WTC11 (cell line): ENCODE data around the gene MRPS18B.

Source experiments
- ARID4B ChIP-seq: sonication (generic); formaldehyde crosslinking; IDR thresholded peaks from 2 replicates; pipeline ENCODE4 v1.8.0; 2023; ENCODE audit warnings: missing genetic modification reagents, mild to moderate bottlenecking, borderline replicate concordance
- CREB1 ChIP-seq: sonication (generic); formaldehyde crosslinking; IDR thresholded peaks from 2 replicates; pipeline ENCODE4 v1.8.0; 2023; ENCODE audit warnings: mild to moderate bottlenecking, missing genetic modification reagents
- HMGXB4 ChIP-seq: sonication (generic); formaldehyde crosslinking; IDR thresholded peaks from 2 replicates; pipeline ENCODE4 v1.8.1; 2023; ENCODE audit warnings: mild to moderate bottlenecking, moderate library complexity, missing genetic modification reagents
- NFATC4 ChIP-seq: fragments of 250-450 bp; sonication (Bioruptor Pico); IDR thresholded peaks from 2 replicates; pipeline ENCODE4 v1.9.0; 2021; ENCODE audit warnings: mild to moderate bottlenecking
- NFE2L1 ChIP-seq: sonication (generic); formaldehyde crosslinking; IDR thresholded peaks from 2 replicates; pipeline ENCODE4 v1.8.1; 2023; ENCODE audit warnings: missing genetic modification reagents
- NFYB ChIP-seq: sonication (generic); formaldehyde crosslinking; conservative IDR thresholded peaks from 2 replicates; pipeline ENCODE4 v1.8.0; 2022; ENCODE audit warnings: low read depth, missing genetic modification reagents
- ZNF121 ChIP-seq: sonication (generic); formaldehyde crosslinking; IDR thresholded peaks from 2 replicates; pipeline ENCODE4 v1.8.0; 2023; ENCODE audit warnings: missing genetic modification reagents
- ZNF138 ChIP-seq: sonication (generic); formaldehyde crosslinking; conservative IDR thresholded peaks from 2 replicates; pipeline ENCODE4 v1.8.1; 2022; ENCODE audit warnings: mild to moderate bottlenecking, moderate library complexity, missing genetic modification reagents
- ZNF232 ChIP-seq: sonication (generic); formaldehyde crosslinking; IDR thresholded peaks from 2 replicates; pipeline ENCODE4 v1.8.0; 2022; ENCODE audit warnings: mild to moderate bottlenecking, missing genetic modification reagents
- TF ChIP-seq, protein P1 (sequence below): fragments of 200-600 bp; IDR thresholded peaks from 2 replicates; pipeline ENCODE4 v1.8.0; 2022; ENCODE audit warnings: antibody characterized with exemption
- TF ChIP-seq, protein P2 (sequence below): fragments of 250-450 bp; sonication (Bioruptor Pico); conservative IDR thresholded peaks from 2 replicates; pipeline ENCODE4 v1.9.0; 2021; ENCODE audit warnings: mild to moderate bottlenecking
- TF ChIP-seq, protein P3 (sequence below): sonication (generic); formaldehyde crosslinking; IDR thresholded peaks from 2 replicates; pipeline ENCODE4 v1.8.1; 2022; ENCODE audit warnings: low read depth, mild to moderate bottlenecking, moderate library complexity, missing genetic modification reagents, borderline replicate concordance
- TF ChIP-seq, protein P4 (sequence below): fragments of 250-450 bp; sonication (Bioruptor Pico); IDR thresholded peaks from 2 replicates; pipeline ENCODE4 v1.9.0; 2021; ENCODE audit warnings: mild to moderate bottlenecking
- TF ChIP-seq, protein P5 (sequence below): sonication (generic); formaldehyde crosslinking; IDR thresholded peaks from 2 replicates; pipeline ENCODE4 v1.8.0; 2022; ENCODE audit warnings: mild to moderate bottlenecking, missing genetic modification reagents

- TF ChIP-seq, protein P1, sequence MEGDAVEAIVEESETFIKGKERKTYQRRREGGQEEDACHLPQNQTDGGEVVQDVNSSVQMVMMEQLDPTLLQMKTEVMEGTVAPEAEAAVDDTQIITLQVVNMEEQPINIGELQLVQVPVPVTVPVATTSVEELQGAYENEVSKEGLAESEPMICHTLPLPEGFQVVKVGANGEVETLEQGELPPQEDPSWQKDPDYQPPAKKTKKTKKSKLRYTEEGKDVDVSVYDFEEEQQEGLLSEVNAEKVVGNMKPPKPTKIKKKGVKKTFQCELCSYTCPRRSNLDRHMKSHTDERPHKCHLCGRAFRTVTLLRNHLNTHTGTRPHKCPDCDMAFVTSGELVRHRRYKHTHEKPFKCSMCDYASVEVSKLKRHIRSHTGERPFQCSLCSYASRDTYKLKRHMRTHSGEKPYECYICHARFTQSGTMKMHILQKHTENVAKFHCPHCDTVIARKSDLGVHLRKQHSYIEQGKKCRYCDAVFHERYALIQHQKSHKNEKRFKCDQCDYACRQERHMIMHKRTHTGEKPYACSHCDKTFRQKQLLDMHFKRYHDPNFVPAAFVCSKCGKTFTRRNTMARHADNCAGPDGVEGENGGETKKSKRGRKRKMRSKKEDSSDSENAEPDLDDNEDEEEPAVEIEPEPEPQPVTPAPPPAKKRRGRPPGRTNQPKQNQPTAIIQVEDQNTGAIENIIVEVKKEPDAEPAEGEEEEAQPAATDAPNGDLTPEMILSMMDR: no peak
- TF ChIP-seq ZNF138 (CRISPR knock-in tag) (no peak), NFYB (CRISPR knock-in tag) (no peak), ARID4B (CRISPR knock-in tag) (no peak), ZNF121 (no peak), ZNF232 (CRISPR knock-in tag) (no peak), CREB1 (CRISPR knock-in tag) (no peak), HMGXB4 (CRISPR knock-in tag) (no peak), NFE2L1 (no peak), NFATC4 (no peak)
- TF ChIP-seq, protein P2, sequence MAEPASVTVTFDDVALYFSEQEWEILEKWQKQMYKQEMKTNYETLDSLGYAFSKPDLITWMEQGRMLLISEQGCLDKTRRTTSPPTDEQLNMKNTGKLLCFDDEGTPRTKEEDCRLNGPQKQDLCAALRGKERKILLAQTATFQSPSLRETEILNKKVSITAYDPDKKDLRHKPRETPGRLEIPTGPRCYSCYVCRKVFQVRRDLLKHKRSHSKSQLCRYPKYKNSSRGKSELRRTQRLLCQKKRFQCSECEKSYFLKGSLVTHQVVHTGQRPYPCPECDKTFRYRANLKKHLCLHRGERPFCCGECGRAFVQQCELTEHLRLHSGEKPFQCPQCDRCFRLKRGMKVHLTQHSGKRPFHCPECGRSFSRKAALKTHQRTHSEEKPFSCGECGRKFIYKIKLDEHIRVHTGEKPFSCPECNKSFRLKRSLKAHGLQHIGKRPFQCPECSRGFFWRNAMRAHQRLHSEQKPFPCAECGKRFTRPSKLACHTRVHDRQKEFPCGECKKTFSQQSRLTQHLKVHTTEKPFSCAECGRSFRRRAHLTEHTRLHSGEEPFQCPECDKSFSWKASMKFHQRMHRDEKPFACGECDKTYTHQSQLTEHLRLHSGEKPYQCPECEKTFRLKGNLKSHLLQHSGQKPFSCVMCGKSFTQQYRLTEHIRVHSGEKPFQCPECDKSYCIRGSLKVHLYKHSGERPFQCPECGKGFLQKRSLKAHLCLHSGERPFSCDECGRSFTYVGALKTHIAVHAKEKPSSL: no peak
- TF ChIP-seq, protein P3, sequence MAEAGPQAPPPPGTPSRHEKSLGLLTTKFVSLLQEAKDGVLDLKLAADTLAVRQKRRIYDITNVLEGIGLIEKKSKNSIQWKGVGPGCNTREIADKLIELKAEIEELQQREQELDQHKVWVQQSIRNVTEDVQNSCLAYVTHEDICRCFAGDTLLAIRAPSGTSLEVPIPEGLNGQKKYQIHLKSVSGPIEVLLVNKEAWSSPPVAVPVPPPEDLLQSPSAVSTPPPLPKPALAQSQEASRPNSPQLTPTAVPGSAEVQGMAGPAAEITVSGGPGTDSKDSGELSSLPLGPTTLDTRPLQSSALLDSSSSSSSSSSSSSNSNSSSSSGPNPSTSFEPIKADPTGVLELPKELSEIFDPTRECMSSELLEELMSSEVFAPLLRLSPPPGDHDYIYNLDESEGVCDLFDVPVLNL (CRISPR knock-in tag): no peak
- TF ChIP-seq, protein P4, sequence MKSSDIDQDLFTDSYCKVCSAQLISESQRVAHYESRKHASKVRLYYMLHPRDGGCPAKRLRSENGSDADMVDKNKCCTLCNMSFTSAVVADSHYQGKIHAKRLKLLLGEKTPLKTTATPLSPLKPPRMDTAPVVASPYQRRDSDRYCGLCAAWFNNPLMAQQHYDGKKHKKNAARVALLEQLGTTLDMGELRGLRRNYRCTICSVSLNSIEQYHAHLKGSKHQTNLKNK: no peak
- TF ChIP-seq, protein P5, sequence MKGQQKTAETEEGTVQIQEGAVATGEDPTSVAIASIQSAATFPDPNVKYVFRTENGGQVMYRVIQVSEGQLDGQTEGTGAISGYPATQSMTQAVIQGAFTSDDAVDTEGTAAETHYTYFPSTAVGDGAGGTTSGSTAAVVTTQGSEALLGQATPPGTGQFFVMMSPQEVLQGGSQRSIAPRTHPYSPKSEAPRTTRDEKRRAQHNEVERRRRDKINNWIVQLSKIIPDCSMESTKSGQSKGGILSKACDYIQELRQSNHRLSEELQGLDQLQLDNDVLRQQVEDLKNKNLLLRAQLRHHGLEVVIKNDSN (CRISPR knock-in tag): no peak
These were observed 6.3 kb upstream of the MRPS18B start for GRCh38 chr6:30611150-30611855.
